GM23338 (cell line): ENCODE data around the gene WWOX. TPM values are rescaled to one million over a fixed set of nuclear protein-coding genes. Genes with fewer than 3 reads are reported as not detected.

Source experiments
- ATAC-seq: fragments of 200-7000 bp; cut with Tn5 transposase; 3 replicates; pipeline ENCODE4 v1.9.1; 2020
- DNase-seq: peaks from one replicate; pipeline ENCODE4 v3.0.0-alpha.2; 2015; ENCODE audit warnings: low spot score
- H2AFZ ChIP-seq: fragments of 200-600 bp; sonication (generic); 2 replicates; pipeline ENCODE4 v1.8.0; 2016; ENCODE audit warnings: antibody characterized with exemption, mild to moderate bottlenecking, moderate library complexity
- H3F3A ChIP-seq: fragments of 200-600 bp; sonication (generic); replicated peaks from 2 replicates; pipeline ENCODE4 v1.8.0; 2017; ENCODE audit warnings: antibody characterized with exemption, mixed run types, low read depth
- H3K27ac ChIP-seq: fragments of 200-600 bp; sonication (generic); 2 replicates; pipeline ENCODE4 v1.6.1; 2016; ENCODE audit warnings: low read depth
- H3K27me3 ChIP-seq: fragments of 200-600 bp; sonication (generic); 2 replicates; pipeline ENCODE4 v1.8.0; 2016; ENCODE audit warnings: mild to moderate bottlenecking, mixed run types, moderate library complexity; ENCODE audit not compliant: insufficient read depth
- H3K36me3 ChIP-seq: fragments of 200-600 bp; sonication (generic); 2 replicates; pipeline ENCODE4 v1.8.0; 2016; ENCODE audit warnings: mild to moderate bottlenecking; ENCODE audit not compliant: insufficient read depth
- H3K4me1 ChIP-seq: fragments of 200-600 bp; sonication (generic); 2 replicates; pipeline ENCODE4 v1.8.0; 2016; ENCODE audit warnings: mild to moderate bottlenecking, moderate library complexity; ENCODE audit not compliant: insufficient read depth
- H3K4me2 ChIP-seq: fragments of 200-600 bp; sonication (generic); 2 replicates; pipeline ENCODE4 v1.7.1; 2017; ENCODE audit warnings: mixed run types
- H3K4me3 ChIP-seq: fragments of 200-600 bp; sonication (generic); 2 replicates; pipeline ENCODE4 v1.6.1; 2016; ENCODE audit warnings: mixed run types
- H3K79me2 ChIP-seq: fragments of 200-600 bp; sonication (generic); replicated peaks from 2 replicates; pipeline ENCODE4 v1.8.0; 2017; ENCODE audit warnings: mild to moderate bottlenecking; ENCODE audit not compliant: insufficient read depth
- H3K9me2 ChIP-seq: fragments of 200-600 bp; sonication (generic); 2 replicates; pipeline ENCODE4 v1.8.0; 2017; ENCODE audit not compliant: insufficient read depth
- H4K20me1 ChIP-seq: fragments of 200-600 bp; sonication (generic); replicated peaks from 2 replicates; pipeline ENCODE4 v1.8.0; 2017; ENCODE audit warnings: mild to moderate bottlenecking; ENCODE audit not compliant: insufficient read depth
- H3K27ac Mint-ChIP-seq: 2 replicates; pipeline ENCODE4 v1.8.0; 2020; ENCODE audit warnings: inconsistent platforms, mild to moderate bottlenecking, moderate library complexity, mixed read lengths
- H3K27me3 Mint-ChIP-seq: 3 replicates; pipeline ENCODE4 v1.8.0; 2022; ENCODE audit warnings: low read depth, mild to moderate bottlenecking, moderate library complexity, mixed read lengths, inconsistent platforms; ENCODE audit not compliant: insufficient read depth, poor library complexity
- H3K36me3 Mint-ChIP-seq: 3 replicates; pipeline ENCODE4 v1.8.0; 2021; ENCODE audit warnings: low read depth, mild to moderate bottlenecking, inconsistent platforms, moderate library complexity, mixed read lengths
- H3K4me1 Mint-ChIP-seq: 3 replicates; pipeline ENCODE4 v1.8.0; 2020; ENCODE audit warnings: mild to moderate bottlenecking, inconsistent platforms, mixed read lengths
- H3K4me3 Mint-ChIP-seq: 3 replicates; pipeline ENCODE4 v1.8.0; 2021; ENCODE audit warnings: moderate library complexity, mild to moderate bottlenecking, inconsistent platforms, mixed read lengths
- H3K9me3 Mint-ChIP-seq: 3 replicates; pipeline ENCODE4 v1.8.0; 2020; ENCODE audit warnings: moderate library complexity, mild to moderate bottlenecking, inconsistent platforms, mixed read lengths
- JUNB ChIP-seq: IDR thresholded peaks from one replicate; pipeline ENCODE4 v1.6.1; 2016; ENCODE audit warnings: antibody characterized with exemption; ENCODE audit not compliant: unreplicated experiment
- STAT1 ChIP-seq: IDR thresholded peaks from one replicate; pipeline ENCODE4 v1.6.1; 2016; ENCODE audit warnings: antibody characterized with exemption; ENCODE audit not compliant: unreplicated experiment
- ZNF114 ChIP-seq: fragments of 250-450 bp; sonication (Bioruptor Pico); IDR thresholded peaks from 2 replicates; pipeline ENCODE4 v1.5.0; 2020; ENCODE audit warnings: mild to moderate bottlenecking, moderate library complexity
- ZNF331 ChIP-seq: fragments of 250-450 bp; sonication (Bioruptor Pico); IDR thresholded peaks from 2 replicates; pipeline ENCODE4 v1.5.0; 2020; ENCODE audit warnings: low read depth, mild to moderate bottlenecking, moderate library complexity
- polyA plus RNA-seq: library from polyadenylated mRNA; unstranded; fragments of >200 nt; fragmentation: Nextera tagmentation; extraction: Ambion mirVana; gene quantifications from 2 replicates; pipeline ENCODE4 v1.2.1, GENCODE V29; 2016
- total RNA-seq: library from RNA; depleted of rRNA; stranded (reverse); fragments of >200 nt; shearing (Covaris generic); gene quantifications from 2 replicates; pipeline ENCODE4 v1.2.3, GENCODE V29; 2014
- TF ChIP-seq, protein P1 (sequence below): fragments of 250-450 bp; sonication (Bioruptor Pico); IDR thresholded peaks from 2 replicates; pipeline ENCODE4 v1.5.0; 2020; ENCODE audit warnings: mild to moderate bottlenecking, moderate library complexity
- TF ChIP-seq, protein P2 (sequence below): IDR thresholded peaks from one replicate; pipeline ENCODE4 v1.6.1; 2018; ENCODE audit warnings: antibody characterized with exemption; ENCODE audit not compliant: unreplicated experiment

WWOX gene
- total and polyA plus RNA-seq, 2 experiments from 2014 or later, result 10.0 to 19.3 TPM

DNA sequence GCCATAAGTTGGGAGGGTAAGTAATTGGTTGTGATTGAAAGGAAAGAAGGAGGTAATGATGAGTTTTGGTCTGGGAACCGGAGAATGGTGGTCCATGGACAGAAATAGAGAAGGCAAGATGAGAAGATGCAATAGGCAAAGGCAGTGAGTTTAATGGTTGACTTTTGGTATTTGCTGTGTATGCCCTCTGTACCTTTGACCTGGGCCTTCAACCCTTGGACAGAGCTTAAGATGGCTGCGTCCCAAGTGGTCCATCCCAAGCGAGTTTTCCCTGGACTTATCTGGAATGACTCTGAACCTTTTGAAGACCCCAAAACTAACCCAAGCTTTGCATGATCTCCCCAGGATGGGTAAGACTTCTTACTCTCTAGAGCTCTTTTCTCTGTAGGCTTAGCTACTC is 836.6 kb downstream of the WWOX start (continued):
- TF ChIP-seq, protein P1, sequence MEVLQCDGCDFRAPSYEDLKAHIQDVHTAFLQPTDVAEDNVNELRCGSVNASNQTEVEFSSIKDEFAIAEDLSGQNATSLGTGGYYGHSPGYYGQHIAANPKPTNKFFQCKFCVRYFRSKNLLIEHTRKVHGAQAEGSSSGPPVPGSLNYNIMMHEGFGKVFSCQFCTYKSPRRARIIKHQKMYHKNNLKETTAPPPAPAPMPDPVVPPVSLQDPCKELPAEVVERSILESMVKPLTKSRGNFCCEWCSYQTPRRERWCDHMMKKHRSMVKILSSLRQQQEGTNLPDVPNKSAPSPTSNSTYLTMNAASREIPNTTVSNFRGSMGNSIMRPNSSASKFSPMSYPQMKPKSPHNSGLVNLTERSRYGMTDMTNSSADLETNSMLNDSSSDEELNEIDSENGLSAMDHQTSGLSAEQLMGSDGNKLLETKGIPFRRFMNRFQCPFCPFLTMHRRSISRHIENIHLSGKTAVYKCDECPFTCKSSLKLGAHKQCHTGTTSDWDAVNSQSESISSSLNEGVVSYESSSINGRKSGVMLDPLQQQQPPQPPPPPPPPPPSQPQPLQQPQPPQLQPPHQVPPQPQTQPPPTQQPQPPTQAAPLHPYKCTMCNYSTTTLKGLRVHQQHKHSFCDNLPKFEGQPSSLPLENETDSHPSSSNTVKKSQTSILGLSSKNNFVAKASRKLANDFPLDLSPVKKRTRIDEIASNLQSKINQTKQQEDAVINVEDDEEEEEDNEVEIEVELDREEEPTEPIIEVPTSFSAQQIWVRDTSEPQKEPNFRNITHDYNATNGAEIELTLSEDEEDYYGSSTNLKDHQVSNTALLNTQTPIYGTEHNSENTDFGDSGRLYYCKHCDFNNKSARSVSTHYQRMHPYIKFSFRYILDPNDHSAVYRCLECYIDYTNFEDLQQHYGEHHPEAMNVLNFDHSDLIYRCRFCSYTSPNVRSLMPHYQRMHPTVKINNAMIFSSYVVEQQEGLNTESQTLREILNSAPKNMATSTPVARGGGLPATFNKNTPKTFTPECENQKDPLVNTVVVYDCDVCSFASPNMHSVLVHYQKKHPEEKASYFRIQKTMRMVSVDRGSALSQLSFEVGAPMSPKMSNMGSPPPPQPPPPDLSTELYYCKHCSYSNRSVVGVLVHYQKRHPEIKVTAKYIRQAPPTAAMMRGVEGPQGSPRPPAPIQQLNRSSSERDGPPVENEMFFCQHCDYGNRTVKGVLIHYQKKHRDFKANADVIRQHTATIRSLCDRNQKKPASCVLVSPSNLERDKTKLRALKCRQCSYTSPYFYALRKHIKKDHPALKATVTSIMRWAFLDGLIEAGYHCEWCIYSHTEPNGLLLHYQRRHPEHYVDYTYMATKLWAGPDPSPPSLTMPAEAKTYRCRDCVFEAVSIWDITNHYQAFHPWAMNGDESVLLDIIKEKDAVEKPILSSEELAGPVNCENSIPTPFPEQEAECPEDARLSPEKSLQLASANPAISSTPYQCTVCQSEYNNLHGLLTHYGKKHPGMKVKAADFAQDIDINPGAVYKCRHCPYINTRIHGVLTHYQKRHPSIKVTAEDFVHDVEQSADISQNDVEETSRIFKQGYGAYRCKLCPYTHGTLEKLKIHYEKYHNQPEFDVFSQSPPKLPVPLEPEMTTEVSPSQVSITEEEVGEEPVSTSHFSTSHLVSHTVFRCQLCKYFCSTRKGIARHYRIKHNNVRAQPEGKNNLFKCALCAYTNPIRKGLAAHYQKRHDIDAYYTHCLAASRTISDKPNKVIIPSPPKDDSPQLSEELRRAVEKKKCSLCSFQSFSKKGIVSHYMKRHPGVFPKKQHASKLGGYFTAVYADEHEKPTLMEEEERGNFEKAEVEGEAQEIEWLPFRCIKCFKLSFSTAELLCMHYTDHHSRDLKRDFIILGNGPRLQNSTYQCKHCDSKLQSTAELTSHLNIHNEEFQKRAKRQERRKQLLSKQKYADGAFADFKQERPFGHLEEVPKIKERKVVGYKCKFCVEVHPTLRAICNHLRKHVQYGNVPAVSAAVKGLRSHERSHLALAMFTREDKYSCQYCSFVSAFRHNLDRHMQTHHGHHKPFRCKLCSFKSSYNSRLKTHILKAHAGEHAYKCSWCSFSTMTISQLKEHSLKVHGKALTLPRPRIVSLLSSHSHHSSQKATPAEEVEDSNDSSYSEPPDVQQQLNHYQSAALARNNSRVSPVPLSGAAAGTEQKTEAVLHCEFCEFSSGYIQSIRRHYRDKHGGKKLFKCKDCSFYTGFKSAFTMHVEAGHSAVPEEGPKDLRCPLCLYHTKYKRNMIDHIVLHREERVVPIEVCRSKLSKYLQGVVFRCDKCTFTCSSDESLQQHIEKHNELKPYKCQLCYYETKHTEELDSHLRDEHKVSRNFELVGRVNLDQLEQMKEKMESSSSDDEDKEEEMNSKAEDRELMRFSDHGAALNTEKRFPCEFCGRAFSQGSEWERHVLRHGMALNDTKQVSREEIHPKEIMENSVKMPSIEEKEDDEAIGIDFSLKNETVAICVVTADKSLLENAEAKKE (CRISPR knock-in tag), result no peak
- TF ChIP-seq ZNF114, result no peak
- no peak for TF ChIP-seq STAT1

DNA sequence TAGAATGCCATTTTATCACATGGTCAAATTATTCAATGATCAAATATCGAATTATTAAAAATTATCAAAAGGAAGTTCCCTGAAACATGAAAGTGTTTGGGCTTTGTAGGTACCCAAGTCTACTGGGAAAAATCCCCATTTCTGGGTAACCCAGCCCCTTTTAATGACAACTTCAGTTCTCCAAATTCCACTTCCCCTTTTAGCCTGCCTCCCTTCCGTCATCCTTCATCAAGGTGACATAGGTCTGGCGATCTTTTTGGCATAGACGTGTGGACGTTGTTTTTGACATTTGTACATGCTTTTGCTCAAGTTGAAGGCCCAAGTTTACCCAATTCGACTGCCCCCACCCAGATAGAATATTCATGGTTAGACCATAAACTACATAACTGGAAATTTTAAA is 840.1 kb downstream of the WWOX start:
- Histone ChIP-seq H3K36me3 (no peaks in the 10 kb centered on the region), H3K4me1 (peaks cover 20% of the 10 kb centered on the region; the same call in 1 of the 2 replicates), H3F3A (no peaks in the 10 kb centered on the region), H3K27ac (no peak overlapping the region), H3K79me2 (no peaks in the 10 kb centered on the region), H3K9me2 (no peaks in the 10 kb centered on the region), H2AFZ (no peak overlapping the region), H4K20me1 (no peaks in the 10 kb centered on the region), H3K4me2 (no peak overlapping the region), H3K27me3 (no peaks in the 10 kb centered on the region), H3K4me3 (no peak overlapping the region)
- peaks cover 2% of the 10 kb centered on the region; the same call in 1 of the 3 replicates for H3K9me3 Mint-ChIP-seq
- no peaks in the 10 kb centered on the region for H3K27me3 Mint-ChIP-seq
- H3K4me3 Mint-ChIP-seq, result no peak overlapping the region
- no peaks in the 10 kb centered on the region; the same call in 2 of the 3 replicates for H3K36me3 Mint-ChIP-seq
- no peak overlapping the region for H3K27ac Mint-ChIP-seq
- H3K4me1 Mint-ChIP-seq, result peaks cover 24% of the 10 kb centered on the region
- DNase-seq (no peak), ATAC-seq (no peak)
- TF ChIP-seq JUNB, result no peak
- TF ChIP-seq, protein P2, sequence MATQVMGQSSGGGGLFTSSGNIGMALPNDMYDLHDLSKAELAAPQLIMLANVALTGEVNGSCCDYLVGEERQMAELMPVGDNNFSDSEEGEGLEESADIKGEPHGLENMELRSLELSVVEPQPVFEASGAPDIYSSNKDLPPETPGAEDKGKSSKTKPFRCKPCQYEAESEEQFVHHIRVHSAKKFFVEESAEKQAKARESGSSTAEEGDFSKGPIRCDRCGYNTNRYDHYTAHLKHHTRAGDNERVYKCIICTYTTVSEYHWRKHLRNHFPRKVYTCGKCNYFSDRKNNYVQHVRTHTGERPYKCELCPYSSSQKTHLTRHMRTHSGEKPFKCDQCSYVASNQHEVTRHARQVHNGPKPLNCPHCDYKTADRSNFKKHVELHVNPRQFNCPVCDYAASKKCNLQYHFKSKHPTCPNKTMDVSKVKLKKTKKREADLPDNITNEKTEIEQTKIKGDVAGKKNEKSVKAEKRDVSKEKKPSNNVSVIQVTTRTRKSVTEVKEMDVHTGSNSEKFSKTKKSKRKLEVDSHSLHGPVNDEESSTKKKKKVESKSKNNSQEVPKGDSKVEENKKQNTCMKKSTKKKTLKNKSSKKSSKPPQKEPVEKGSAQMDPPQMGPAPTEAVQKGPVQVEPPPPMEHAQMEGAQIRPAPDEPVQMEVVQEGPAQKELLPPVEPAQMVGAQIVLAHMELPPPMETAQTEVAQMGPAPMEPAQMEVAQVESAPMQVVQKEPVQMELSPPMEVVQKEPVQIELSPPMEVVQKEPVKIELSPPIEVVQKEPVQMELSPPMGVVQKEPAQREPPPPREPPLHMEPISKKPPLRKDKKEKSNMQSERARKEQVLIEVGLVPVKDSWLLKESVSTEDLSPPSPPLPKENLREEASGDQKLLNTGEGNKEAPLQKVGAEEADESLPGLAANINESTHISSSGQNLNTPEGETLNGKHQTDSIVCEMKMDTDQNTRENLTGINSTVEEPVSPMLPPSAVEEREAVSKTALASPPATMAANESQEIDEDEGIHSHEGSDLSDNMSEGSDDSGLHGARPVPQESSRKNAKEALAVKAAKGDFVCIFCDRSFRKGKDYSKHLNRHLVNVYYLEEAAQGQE, result no peak
- no peak for TF ChIP-seq ZNF114
- TF ChIP-seq, protein P1 (CRISPR knock-in tag), result no peak
- TF ChIP-seq ZNF331 (CRISPR knock-in tag), result no peak
